ENCODE results near the gene GRM8. TPM values are rescaled to one million over a fixed set of nuclear protein-coding genes. Genes with fewer than 3 reads are reported as not detected.

The GRM8 gene
- total RNA-seq, 1 experiment from 2014 or later, result not detected

DNA sequence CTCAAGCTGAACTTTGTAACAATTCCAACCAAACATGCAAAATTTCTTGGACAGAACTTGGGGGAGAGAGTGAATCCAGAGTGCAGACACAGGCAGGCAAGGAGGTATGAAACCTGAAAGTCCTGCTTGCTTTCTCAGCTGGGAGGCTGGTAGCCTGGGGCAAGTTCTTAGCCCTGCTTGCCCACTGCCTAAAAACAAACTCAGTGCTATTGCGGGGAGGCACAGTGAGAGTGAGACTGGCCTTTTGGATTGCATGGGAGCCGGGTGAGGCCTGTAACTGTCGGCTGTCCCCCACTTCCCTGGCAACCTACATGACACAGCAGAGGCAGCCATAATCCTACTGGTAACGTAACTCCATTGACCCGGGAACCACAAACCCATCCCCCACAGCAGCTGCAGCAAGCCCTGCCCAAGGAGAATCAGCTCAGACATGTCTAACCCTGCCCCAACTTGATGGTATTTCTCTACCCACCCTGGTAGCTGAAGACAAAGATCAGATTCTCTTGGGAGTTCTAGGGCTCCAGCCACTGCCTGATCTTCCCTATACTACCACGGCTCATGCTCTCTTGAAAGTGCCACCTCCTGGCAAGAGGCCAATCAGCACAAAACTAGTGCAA lies 663.6 kb downstream of the GRM8 start:
- Histone ChIP-seq H3K27me3 (ENCODE audit: control insufficient read depth, insufficient read depth, low read length) (no peaks in the 10 kb centered on the region), H3K36me3 (ENCODE audit: control insufficient read depth, insufficient read depth, low read length) (no peaks in the 10 kb centered on the region), H3K9me3 (ENCODE audit: control insufficient read depth, insufficient read depth, low read depth, low read length) (no peaks in the 10 kb centered on the region), H3K4me1 (ENCODE audit: control insufficient read depth, insufficient read depth, low read length) (no peaks in the 10 kb centered on the region), H3K27ac (ENCODE audit: low read length) (no peak overlapping the region), H3K4me3 (ENCODE audit: low read depth in 2 of 2, low read length in 2 of 2) (no peak overlapping the region)
- no TSS peak for BruUV-seq (replicated peaks)
- ATAC-seq (no peak), DNase-seq (ENCODE audit: low read depth, low spot score) (no peak)
- ChIA-PET POLR2A (no interaction called here), CTCF (no interaction called here)
- in situ Hi-C loops (cut with HindIII; ENCODE audit: low pct_unique_long_range_greater_than_20kb, low sequenced_read_pairs), result no loop called here
- intact Hi-C loops (cut with micrococcal nuclease; ENCODE audit: unreplicated experiment), result no loop called here
- no peak for TF ChIP-seq REST (IDR thresholded peaks at IDR 0.05; ENCODE audit: insufficient read depth in 1 of 2, low read depth in 2 of 2, low read length in 1 of 2)
- TF ChIP-seq POLR2AphosphoS5 (IDR thresholded peaks at IDR 0.05; ENCODE audit: low read depth, low read length), result no peak
- TF ChIP-seq SIN3A (IDR thresholded peaks at IDR 0.05; ENCODE audit: borderline replicate concordance, insufficient read depth, low read depth, low read length), result no peak
- TF ChIP-seq, protein P1, sequence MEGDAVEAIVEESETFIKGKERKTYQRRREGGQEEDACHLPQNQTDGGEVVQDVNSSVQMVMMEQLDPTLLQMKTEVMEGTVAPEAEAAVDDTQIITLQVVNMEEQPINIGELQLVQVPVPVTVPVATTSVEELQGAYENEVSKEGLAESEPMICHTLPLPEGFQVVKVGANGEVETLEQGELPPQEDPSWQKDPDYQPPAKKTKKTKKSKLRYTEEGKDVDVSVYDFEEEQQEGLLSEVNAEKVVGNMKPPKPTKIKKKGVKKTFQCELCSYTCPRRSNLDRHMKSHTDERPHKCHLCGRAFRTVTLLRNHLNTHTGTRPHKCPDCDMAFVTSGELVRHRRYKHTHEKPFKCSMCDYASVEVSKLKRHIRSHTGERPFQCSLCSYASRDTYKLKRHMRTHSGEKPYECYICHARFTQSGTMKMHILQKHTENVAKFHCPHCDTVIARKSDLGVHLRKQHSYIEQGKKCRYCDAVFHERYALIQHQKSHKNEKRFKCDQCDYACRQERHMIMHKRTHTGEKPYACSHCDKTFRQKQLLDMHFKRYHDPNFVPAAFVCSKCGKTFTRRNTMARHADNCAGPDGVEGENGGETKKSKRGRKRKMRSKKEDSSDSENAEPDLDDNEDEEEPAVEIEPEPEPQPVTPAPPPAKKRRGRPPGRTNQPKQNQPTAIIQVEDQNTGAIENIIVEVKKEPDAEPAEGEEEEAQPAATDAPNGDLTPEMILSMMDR (IDR thresholded peaks at IDR 0.05), result no peak
- TF ChIP-seq TCF7L2 (IDR thresholded peaks at IDR 0.05; ENCODE audit: low read depth, low read length), result no peak

DNA sequence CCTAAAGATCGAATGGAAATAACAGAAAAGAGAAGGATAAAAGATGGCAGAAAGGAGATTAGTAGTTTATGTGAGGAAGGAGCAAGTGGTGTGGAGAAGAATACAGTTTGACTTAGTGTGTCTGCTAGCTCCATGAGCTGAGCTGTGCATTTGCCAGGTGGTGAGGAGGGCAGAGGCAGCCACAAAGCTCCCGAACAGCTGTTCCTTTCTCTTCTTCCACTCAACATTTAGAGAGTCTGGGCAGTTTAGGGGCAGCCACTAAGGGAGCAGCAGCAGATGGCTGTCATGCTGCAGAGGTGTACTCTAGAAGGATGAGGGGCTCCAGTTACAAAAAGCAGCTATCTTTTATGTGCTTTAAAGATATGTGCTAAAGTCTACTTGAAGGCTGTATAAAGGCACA lies 674.4 kb downstream of the GRM8 start:
- intact Hi-C loops (cut with micrococcal nuclease; ENCODE audit: unreplicated experiment) (no loop called here), in situ Hi-C loops (cut with HindIII; ENCODE audit: low pct_unique_long_range_greater_than_20kb, low sequenced_read_pairs) (no loop called here)
- ChIA-PET POLR2A (no interaction called here), CTCF (no interaction called here)
- Histone ChIP-seq H3K36me3 (ENCODE audit: control insufficient read depth, insufficient read depth, low read length) (no peaks in the 10 kb centered on the region), H3K9me3 (ENCODE audit: control insufficient read depth, insufficient read depth, low read depth, low read length) (no peaks in the 10 kb centered on the region), H3K4me1 (ENCODE audit: control insufficient read depth, insufficient read depth, low read length) (0 out of 2 replicates have a peak, but pooled peaks cover 3% of the 10 kb centered on the region), H3K4me3 (ENCODE audit: low read depth in 2 of 2, low read length in 2 of 2) (no peak overlapping the region), H3K27me3 (ENCODE audit: control insufficient read depth, insufficient read depth, low read length) (no peaks in the 10 kb centered on the region), H3K27ac (ENCODE audit: low read length) (no peak overlapping the region)
- DNase-seq (ENCODE audit: low read depth, low spot score), result no peak
- ATAC-seq, result no peak
- TF ChIP-seq SIN3A (IDR thresholded peaks at IDR 0.05; ENCODE audit: borderline replicate concordance, insufficient read depth, low read depth, low read length) (no peak), POLR2AphosphoS5 (IDR thresholded peaks at IDR 0.05; ENCODE audit: low read depth, low read length) (no peak), REST (IDR thresholded peaks at IDR 0.05; ENCODE audit: insufficient read depth in 1 of 2, low read depth in 2 of 2, low read length in 1 of 2) (no peak), TCF7L2 (IDR thresholded peaks at IDR 0.05; ENCODE audit: low read depth, low read length) (no peak)
- TF ChIP-seq, protein P1 (IDR thresholded peaks at IDR 0.05), result no peak
- BruUV-seq (replicated peaks), result no TSS peak
